VCaP (cell line): ENCODE results near the gene DCXR.

Source experiments
- H3K27ac ChIP-seq: fragments of 450-650 bp; 2 replicates; pipeline ENCODE4 v1.5.1; 2017
- TF ChIP-seq, protein P1 (sequence below): fragments of 450-650 bp; conservative IDR thresholded peaks from 2 replicates; pipeline ENCODE4 v1.5.1; 2017; ENCODE audit warnings: mild to moderate bottlenecking, moderate library complexity

The DCXR gene

DNA sequence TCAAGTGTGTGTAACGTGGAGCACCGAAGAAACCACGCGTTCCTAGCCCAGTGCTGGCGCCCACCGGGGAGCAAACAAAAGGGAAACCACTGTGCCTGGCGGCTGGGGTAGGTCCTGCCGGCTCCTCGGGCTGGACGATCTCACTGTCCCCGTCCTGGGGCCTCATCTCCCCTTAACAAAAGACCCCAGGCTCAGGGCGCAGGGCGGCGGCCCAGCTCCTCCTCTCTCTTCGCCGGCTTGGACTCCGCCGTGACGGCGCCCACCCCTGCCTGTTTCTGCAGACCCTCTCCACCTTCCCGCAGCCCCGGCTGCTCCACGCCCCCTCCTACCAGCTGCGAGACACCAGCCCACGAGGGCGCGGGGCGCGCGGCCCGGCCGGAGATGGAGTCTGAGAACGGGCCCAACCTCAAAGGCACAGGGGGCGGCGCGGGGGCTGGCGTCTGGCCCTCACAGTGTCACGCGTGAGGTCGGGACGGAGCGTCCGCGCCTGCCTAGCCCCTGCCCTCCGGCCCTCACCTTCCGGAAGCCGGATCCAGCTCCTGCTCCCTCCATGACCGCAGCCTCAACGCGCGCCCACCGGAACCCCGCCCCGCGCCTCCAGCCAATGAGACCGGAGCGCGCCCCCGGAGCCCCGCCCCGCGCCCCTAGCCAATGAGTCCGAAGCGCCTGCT is 15.1 kb downstream of the DCXR start, which contains the start of gene CENPX:
Gene CENPX (minus strand): TSS at position 569 of the 671 bp plus-strand sequence. CDS start 17 bp downstream, at position 552.
- TF ChIP-seq, protein P1, sequence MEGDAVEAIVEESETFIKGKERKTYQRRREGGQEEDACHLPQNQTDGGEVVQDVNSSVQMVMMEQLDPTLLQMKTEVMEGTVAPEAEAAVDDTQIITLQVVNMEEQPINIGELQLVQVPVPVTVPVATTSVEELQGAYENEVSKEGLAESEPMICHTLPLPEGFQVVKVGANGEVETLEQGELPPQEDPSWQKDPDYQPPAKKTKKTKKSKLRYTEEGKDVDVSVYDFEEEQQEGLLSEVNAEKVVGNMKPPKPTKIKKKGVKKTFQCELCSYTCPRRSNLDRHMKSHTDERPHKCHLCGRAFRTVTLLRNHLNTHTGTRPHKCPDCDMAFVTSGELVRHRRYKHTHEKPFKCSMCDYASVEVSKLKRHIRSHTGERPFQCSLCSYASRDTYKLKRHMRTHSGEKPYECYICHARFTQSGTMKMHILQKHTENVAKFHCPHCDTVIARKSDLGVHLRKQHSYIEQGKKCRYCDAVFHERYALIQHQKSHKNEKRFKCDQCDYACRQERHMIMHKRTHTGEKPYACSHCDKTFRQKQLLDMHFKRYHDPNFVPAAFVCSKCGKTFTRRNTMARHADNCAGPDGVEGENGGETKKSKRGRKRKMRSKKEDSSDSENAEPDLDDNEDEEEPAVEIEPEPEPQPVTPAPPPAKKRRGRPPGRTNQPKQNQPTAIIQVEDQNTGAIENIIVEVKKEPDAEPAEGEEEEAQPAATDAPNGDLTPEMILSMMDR, result no peak
- peak within 1 kb of the TSS; percentile 91 for H3K27ac ChIP-seq

DNA sequence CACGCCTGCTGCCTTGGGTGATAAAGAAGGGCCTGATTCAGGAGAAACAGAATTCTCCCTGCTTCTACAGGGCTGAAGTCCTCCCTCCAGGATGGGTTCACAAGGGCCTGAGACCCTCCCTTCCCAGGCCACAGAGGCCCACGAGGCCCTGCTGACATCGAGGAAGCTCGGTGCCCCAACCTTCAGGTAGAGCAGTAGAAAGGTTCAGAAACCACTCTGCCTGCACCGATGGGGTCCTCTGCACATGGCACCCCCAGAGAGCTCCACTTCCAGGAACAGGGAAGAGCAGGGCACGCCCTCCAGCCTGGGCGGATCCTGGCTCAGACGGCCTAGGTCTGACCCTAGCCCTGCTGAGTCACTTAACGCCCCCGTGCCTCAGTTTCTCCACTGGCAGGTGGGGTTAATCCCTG is 15.6 kb downstream of the DCXR start:
- TF ChIP-seq, protein P1, result no peak
- H3K27ac ChIP-seq, result peak overlapping the region; percentile 91

DNA sequence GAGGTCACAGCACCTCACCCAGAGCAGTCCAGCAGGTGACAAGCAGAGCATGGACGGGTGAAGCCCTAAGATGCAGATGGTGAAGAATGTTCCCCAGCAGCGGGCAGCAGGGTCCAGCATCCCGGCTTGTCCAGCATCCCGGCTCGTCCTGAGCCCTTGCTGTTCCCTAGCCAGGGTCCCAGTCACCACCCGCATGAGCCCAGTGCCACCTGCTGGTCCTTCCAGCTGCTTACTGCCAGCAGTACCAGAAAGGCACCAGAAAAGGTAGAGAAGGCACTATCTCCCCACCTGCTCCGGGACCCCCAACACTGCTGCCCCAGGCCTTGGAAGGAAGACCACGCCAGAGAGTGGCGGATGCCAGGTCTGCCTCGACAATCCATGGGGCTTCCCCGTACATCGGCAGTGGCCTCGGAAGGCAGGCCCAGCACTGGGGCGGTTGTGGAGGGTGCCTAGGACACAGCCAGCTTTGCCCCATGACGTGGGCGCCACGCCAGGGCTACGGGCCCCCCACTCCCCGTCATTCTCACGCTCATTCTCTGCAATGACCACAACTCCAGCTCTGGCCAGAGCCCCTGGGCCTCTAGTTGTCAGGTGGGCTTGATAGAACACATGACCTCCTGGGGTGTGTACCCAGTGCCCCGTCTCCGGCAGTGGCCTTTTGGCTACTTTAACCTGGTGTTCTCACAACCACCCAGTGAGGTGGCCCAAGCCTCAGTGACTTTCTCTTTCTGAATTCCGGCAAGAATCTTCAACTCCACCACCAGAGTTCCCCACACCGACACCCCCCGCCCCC is 16.2 kb downstream of the DCXR start:
- H3K27ac ChIP-seq, result peak overlapping the region; percentile 91
- TF ChIP-seq, protein P1, result peak; percentile 92

DNA sequence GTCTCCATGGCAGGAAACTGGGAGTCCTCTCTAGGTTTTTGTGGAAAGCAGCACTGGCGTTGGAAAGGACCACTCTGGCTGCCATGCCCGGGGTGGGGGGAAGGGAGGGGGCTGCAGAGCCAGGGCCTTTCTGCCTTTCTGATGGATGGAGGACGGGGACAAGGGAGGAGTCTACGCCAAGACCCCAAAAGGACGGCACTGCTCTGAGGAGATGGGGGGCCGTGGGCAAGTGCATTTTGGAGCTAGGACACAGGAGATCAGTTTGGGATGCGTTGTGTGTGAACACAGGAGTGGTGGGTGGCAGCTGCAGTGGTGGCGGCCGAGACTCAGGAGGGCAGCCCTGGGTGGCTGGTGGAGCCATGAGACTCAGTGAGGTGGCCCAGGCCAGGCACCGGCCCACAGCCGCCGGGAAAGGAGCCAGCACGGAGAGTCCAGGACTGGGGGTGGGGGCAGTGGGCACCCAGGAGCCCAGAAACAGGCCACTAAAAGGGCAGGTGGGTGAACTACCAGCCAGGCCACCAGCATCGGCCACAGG is 16.9 kb downstream of the DCXR start:
- peak overlapping the region; percentile 91 for H3K27ac ChIP-seq
- TF ChIP-seq, protein P1, result no peak

DNA sequence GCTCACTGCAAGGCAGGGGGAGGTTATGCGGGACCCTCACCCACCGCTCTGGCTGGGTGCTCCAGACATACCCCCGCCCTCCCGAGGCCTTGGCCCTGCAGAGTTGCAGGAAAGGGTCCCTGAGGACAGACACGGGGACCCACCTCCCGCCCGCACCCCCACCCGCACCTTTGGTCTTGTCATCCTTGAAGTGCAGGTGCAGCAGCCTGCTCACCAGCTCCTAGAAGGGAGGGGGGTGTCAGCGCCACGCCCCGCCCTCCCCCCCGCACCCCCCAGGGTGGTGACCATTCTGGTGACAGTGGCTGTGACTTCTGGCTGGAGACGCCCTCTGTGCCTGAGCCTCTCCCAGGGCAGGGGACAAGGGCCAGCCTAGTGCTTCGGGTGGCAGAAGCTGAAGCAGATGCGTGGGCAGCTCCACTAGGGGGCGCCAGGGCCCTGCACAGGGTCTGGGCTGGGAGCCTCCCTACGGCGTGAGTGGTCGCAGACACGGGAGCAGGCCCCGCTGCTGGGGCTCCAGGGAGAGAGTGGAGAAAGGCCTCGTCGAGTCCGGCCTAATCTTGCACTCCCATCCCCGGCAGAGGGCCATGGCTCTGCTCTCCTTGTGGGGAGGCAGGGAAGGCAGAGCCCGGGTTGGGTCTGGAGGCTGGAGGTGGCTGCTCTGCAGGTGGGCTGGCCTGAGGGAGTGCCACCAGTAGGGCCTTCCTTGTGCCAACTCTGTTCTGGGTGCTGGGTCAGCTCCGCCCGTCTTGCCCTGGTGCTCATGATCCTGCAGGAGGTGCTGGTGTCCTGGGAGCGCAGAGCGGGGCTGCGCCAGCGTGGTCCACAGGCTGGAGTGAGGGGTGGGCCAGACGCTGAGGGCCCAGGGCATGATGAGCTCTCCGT is 17.6 kb downstream of the DCXR start:
- H3K27ac ChIP-seq, result peak overlapping the region; percentile 91
- TF ChIP-seq, protein P1, result peak; percentile 84

GRCh38 chr17:82018989-82019689 is 18.4 kb downstream of the DCXR start:
- peak overlapping the region; percentile 91 for H3K27ac ChIP-seq
- TF ChIP-seq, protein P1, result no peak
